ENCODE results near the gene OR4D10. TPM values are rescaled to one million over a fixed set of nuclear protein-coding genes. Genes with fewer than 3 reads are reported as not detected.

Gene OR4D10
- total RNA-seq, 3 donors from 2014 or later (not counting 1 experiment from before 2014, with no cell fraction given): not detected

DNA sequence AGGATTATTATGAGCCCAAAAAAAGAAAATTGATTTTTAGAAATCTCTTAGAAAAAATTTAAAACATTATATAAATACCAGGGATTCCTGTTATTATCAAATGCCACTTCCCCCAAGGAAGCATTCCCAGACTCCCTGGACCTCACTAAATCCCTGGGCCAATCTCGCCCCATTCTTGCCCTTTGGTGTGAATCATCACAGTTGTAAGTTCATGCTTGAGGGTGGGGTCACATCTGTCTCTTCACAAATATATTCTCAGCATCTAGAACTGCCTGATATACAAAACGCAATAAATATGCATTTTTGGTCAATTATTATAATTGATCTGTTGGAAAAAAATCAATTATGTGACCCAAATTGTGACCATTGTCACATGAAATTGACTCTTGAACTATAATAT is 24.6 kb upstream of the OR4D10 start:
- H3K36me3 Mint-ChIP-seq: no peaks in the 10 kb centered on the region

GRCh38 chr11:59456661-59457060 is 16.5 kb upstream of the OR4D10 start, which contains the start of gene OR4D6:
TSS of gene OR4D6 (plus strand) at chr11:59456961. CDS start at chr11:59456961, 0 bp downstream.
- H3K4me1 Mint-ChIP-seq: no peaks in the 10 kb centered on the region
- Histone ChIP-seq H3K9me3 (ENCODE audit: control insufficient read depth, insufficient read depth, low read length) (no peaks in the 10 kb centered on the region), H3K4me3 (ENCODE audit: low read length) (no peak within 1 kb of the TSS), H3K36me3 (ENCODE audit: control insufficient read depth, insufficient read depth, low read length) (no peaks in the 10 kb centered on the region), H3K27ac (ENCODE audit: low read length) (no peak within 1 kb of the TSS), H3K4me1 (ENCODE audit: control insufficient read depth, insufficient read depth, low read length) (no peaks in the 10 kb centered on the region), H3K27me3 (ENCODE audit: control insufficient read depth, insufficient read depth, low read length) (no peaks in the 10 kb centered on the region)
- no peaks in the 10 kb centered on the region for H3K9me3 Mint-ChIP-seq
- TF ChIP-seq CTCF (IDR thresholded peaks at IDR 0.05): no peak
- no peak within 1 kb of the TSS for H3K4me3 Mint-ChIP-seq
- DNase-seq: no peak
- H3K27ac Mint-ChIP-seq: no peak within 1 kb of the TSS
- no peaks in the 10 kb centered on the region for H3K36me3 Mint-ChIP-seq
- ATAC-seq: no peak
- 79% methylated on average over 2 of the region's 2 CpGs for WGBS (ENCODE audit: insufficient coverage)
- intact Hi-C loops (cut with micrococcal nuclease): no loop called here
- H3K27me3 Mint-ChIP-seq (ENCODE audit: low read depth in 2 of 2): peaks cover 2 to 25% of the 10 kb centered on the region in 2 donors

More for the DNA sequence above, 24.6 kb upstream of the OR4D10 start:
- Histone ChIP-seq H3K9me3 (ENCODE audit: control insufficient read depth, insufficient read depth, low read length) (no peaks in the 10 kb centered on the region), H3K36me3 (ENCODE audit: control insufficient read depth, insufficient read depth, low read length) (no peaks in the 10 kb centered on the region), H3K4me1 (ENCODE audit: control insufficient read depth, insufficient read depth, low read length) (no peaks in the 10 kb centered on the region), H3K27me3 (ENCODE audit: control insufficient read depth, insufficient read depth, low read length) (no peaks in the 10 kb centered on the region), H3K27ac (ENCODE audit: low read length) (no peak overlapping the region), H3K4me3 (ENCODE audit: low read length) (no peak overlapping the region)
- Mint-ChIP-seq H3K27ac (no peak overlapping the region), H3K27me3 (ENCODE audit: low read depth in 2 of 2) (peaks cover 4 to 16% of the 10 kb centered on the region in 2 donors), H3K9me3 (no peaks in the 10 kb centered on the region), H3K4me3 (no peak overlapping the region), H3K4me1 (no peaks in the 10 kb centered on the region)
- WGBS (ENCODE audit: insufficient coverage): 78% methylated on average over 2 of the region's 2 CpGs
- no peak for TF ChIP-seq CTCF (IDR thresholded peaks at IDR 0.05)
- intact Hi-C loops (cut with micrococcal nuclease): no loop called here
- ATAC-seq (no peak), DNase-seq (no peak)

GRCh38 chr11:59459916-59460315 is 13.2 kb upstream of the OR4D10 start:
- no peak overlapping the region for H3K4me3 ChIP-seq (ENCODE audit: low read length)
- DNase-seq: no peak
- H3K9me3 ChIP-seq (ENCODE audit: control insufficient read depth, insufficient read depth, low read length): no peaks in the 10 kb centered on the region
- Mint-ChIP-seq H3K9me3 (no peaks in the 10 kb centered on the region), H3K27me3 (ENCODE audit: low read depth in 2 of 2) (peaks cover 5 to 33% of the 10 kb centered on the region in 2 donors), H3K36me3 (no peaks in the 10 kb centered on the region), H3K4me3 (no peak overlapping the region), H3K4me1 (no peaks in the 10 kb centered on the region), H3K27ac (no peak overlapping the region)
- TF ChIP-seq CTCF (IDR thresholded peaks at IDR 0.05): no peak
- no peaks in the 10 kb centered on the region for H3K27me3 ChIP-seq (ENCODE audit: control insufficient read depth, insufficient read depth, low read length)
- intact Hi-C loops (cut with micrococcal nuclease): no loop called here
- 97% methylated on average over 3 of the region's 3 CpGs for WGBS (ENCODE audit: insufficient coverage)
- no peaks in the 10 kb centered on the region for H3K36me3 ChIP-seq (ENCODE audit: control insufficient read depth, insufficient read depth, low read length)
- no peak for ATAC-seq
- no peaks in the 10 kb centered on the region for H3K4me1 ChIP-seq (ENCODE audit: control insufficient read depth, insufficient read depth, low read length)
- no peak overlapping the region for H3K27ac ChIP-seq (ENCODE audit: low read length)

- no peak overlapping the region for H3K27ac Mint-ChIP-seq
- Histone ChIP-seq H3K9me3 (ENCODE audit: control insufficient read depth, insufficient read depth, low read length) (no peaks in the 10 kb centered on the region), H3K27ac (ENCODE audit: low read length) (no peak overlapping the region), H3K4me3 (ENCODE audit: low read length) (no peak overlapping the region), H3K36me3 (ENCODE audit: control insufficient read depth, insufficient read depth, low read length) (no peaks in the 10 kb centered on the region), H3K4me1 (ENCODE audit: control insufficient read depth, insufficient read depth, low read length) (no peaks in the 10 kb centered on the region), H3K27me3 (ENCODE audit: control insufficient read depth, insufficient read depth, low read length) (no peaks in the 10 kb centered on the region)
- no peaks in the 10 kb centered on the region for H3K36me3 Mint-ChIP-seq
- intact Hi-C loops (cut with micrococcal nuclease): no loop called here
- 76% methylated on average over 5 of the region's 5 CpGs for WGBS (ENCODE audit: insufficient coverage)
- ATAC-seq (no peak), DNase-seq (no peak)
- no peaks in the 10 kb centered on the region for H3K9me3 Mint-ChIP-seq
- no peak for TF ChIP-seq CTCF (IDR thresholded peaks at IDR 0.05)
- no peak overlapping the region for H3K4me3 Mint-ChIP-seq
- H3K27me3 Mint-ChIP-seq (ENCODE audit: low read depth in 2 of 2): peaks cover 5 to 18% of the 10 kb centered on the region in 2 donors
- no peaks in the 10 kb centered on the region for H3K4me1 Mint-ChIP-seq
Observed at GRCh38 chr11:59463190-59463641, 9.9 kb upstream of the OR4D10 start.

All from natural killer cell (primary cell).